ES-I3 (cell line): ENCODE measurements around the gene ATP1A3.
A peak's percentile ranks its signal among the peaks of the same experiment; 100 is the strongest.
"Not testable (repeated sequence)": the region's sequence is repeated elsewhere in the genome, so short reads cannot be mapped to it uniquely, and the experiment has no call there.

Experiments used
- H3K36me3 ChIP-seq: 2 replicates; pipeline ENCODE4 v1.6.1; 2013; ENCODE audit warnings: mild to moderate bottlenecking, low read length, control low read depth, moderate library complexity; ENCODE audit not compliant: insufficient read depth
- H3K4me1 ChIP-seq: 2 replicates; pipeline ENCODE4 v1.6.1; 2013; ENCODE audit warnings: mild to moderate bottlenecking, control low read depth, low read length; ENCODE audit not compliant: insufficient read depth
- H3K9ac ChIP-seq: 2 replicates; pipeline ENCODE4 v1.6.1; 2013; ENCODE audit warnings: low read depth, mild to moderate bottlenecking, low read length, moderate library complexity
- H3K9me3 ChIP-seq: 2 replicates; pipeline ENCODE4 v1.6.1; 2013; ENCODE audit warnings: mild to moderate bottlenecking, low read length, moderate library complexity; ENCODE audit not compliant: control insufficient read depth, insufficient read depth

The ATP1A3 gene

GRCh38 chr19:41957838-41958366, 36.1 kb downstream of the ATP1A3 start:
- Histone ChIP-seq H3K4me1 (peaks cover 5% of the 10 kb centered on the region; the same call in 1 of the 2 replicates), H3K9me3 (no peaks in the 10 kb centered on the region), H3K36me3 (no peaks in the 10 kb centered on the region), H3K9ac (peak overlapping the region; percentile 88; the same call in 1 of the 2 replicates)

GRCh38 chr19:41957161-41957837, 36.7 kb downstream of the ATP1A3 start:
- no peaks in the 10 kb centered on the region for H3K9me3 ChIP-seq
- no peaks in the 10 kb centered on the region for H3K36me3 ChIP-seq
- H3K9ac ChIP-seq, result no peak overlapping the region
- peaks cover 5% of the 10 kb centered on the region; the same call in 1 of the 2 replicates for H3K4me1 ChIP-seq

DNA sequence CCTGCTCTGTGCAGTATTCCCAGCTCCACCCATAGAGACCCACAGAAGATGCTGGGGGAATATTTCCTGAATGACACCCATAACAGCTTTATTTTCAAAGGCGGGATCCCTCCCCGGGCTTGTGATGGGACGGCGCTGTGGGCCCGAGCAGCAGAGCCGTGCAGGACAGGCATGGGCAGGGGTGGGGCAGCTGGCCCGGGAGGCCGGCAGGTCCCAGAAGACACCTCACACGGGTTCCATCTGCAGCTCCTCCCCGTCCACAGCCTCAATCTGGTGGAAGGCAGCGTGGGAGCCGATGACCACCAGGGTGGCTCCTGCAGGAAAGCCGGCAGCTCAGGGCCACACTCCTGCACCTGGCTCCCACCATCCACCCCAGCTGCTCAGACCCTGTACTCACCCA, 37.4 kb downstream of the ATP1A3 start:
- peaks cover 5% of the 10 kb centered on the region; the same call in 1 of the 2 replicates for H3K4me1 ChIP-seq
- no peak overlapping the region for H3K9ac ChIP-seq
- no peaks in the 10 kb centered on the region for H3K9me3 ChIP-seq
- no peaks in the 10 kb centered on the region for H3K36me3 ChIP-seq

DNA sequence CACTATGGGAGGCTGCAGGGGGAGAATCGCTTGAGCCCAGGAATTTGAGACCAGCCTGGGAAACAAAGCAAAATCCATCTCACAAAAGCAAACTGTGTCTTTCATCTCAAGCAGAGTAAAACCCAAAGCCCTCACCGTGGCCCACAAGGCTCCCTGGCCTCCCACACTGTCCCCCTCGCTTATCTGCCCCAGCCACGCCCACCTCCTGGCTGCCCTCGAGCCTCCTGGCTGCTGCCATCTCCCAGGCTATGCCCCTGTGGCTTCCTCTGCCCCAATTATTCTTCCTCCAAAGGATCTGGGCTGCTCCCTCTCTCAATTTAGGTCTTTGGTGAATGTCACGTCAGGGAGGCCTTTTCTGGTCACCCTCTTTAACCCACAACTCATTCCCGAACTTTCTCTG, 38.5 kb downstream of the ATP1A3 start:
- H3K36me3 ChIP-seq, result no peaks in the 10 kb centered on the region
- no peaks in the 10 kb centered on the region for H3K9me3 ChIP-seq
- H3K4me1 ChIP-seq, result peaks cover 5% of the 10 kb centered on the region; the same call in 1 of the 2 replicates
- H3K9ac ChIP-seq, result no peak overlapping the region

DNA sequence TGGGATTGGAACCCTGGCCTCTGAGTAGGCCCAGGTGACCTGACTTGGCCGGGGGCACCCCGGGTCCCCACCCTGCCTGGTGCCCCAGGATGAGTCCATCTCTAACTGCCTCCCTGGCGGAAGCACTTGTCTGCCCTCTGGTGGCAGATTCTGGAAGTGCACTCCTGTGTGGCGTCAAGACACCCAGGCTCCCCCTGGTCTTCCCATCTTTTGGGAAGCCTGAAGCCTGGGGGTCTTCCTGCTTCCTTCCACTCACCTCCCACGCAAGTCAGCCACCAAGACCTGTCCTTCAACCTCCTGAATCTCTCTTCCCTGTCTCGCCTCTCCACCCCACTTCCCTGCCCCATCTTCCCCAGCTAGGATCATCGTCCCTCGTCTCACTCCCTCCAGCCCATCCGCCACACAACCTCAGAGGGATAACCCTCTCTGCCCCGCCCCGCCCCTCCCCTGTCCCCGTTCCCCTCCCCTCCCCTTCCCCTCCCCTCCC, 42.3 kb downstream of the ATP1A3 start:
- H3K4me1 ChIP-seq, result no peaks in the 10 kb centered on the region
- H3K9ac ChIP-seq, result peak overlapping the region; percentile 38; the same call in 1 of the 2 replicates
- no peaks in the 10 kb centered on the region for H3K9me3 ChIP-seq
- no peaks in the 10 kb centered on the region for H3K36me3 ChIP-seq

- no peaks in the 10 kb centered on the region for H3K4me1 ChIP-seq
- no peaks in the 10 kb centered on the region for H3K9me3 ChIP-seq
- H3K36me3 ChIP-seq, result no peaks in the 10 kb centered on the region
- no peak overlapping the region for H3K9ac ChIP-seq
These were observed 46.9 kb downstream of the ATP1A3 start for GRCh38 chr19:41947091-41947490.

DNA sequence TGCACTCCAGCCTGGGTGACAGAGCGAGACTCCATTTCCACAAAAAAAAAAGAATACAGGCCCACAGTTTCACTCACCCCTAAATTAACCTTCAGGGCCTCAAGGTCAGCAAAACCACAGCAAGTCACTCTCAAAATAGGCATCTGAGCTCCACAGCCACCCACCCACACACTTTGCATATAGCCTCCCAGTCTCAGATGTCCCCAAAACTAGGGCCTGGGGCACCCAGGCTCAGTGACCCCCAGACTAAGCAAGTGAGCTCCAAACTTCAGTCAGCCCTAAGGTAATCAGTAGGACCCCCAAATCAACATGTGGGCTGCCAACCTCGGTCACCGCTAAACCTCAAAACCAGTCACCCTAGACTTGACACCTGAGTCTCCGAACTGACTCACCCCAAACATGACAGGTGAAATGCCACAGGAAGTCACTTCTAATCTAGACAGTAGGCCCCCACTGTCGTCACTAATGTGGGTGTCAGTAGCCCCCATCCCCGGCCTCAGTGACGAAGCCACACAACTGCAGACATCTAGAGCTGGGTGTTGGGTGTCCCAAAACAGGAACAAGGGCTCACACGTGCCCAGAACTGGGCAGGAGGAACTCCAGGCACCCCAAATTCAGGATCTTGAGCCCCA, 48.8 kb downstream of the ATP1A3 start:
- no peaks in the 10 kb centered on the region for H3K4me1 ChIP-seq
- no peak overlapping the region for H3K9ac ChIP-seq
- no peaks in the 10 kb centered on the region for H3K9me3 ChIP-seq
- H3K36me3 ChIP-seq, result no peaks in the 10 kb centered on the region

GRCh38 chr19:41944336-41944735, 49.7 kb downstream of the ATP1A3 start:
- no peak overlapping the region for H3K9ac ChIP-seq

GRCh38 chr19:41941410-41942202, 52.4 kb downstream of the ATP1A3 start:
- Histone ChIP-seq H3K9ac (no peak overlapping the region), H3K4me1 (peaks cover 4% of the 10 kb centered on the region; the same call in 1 of the 2 replicates), H3K9me3 (no peaks in the 10 kb centered on the region), H3K36me3 (no peaks in the 10 kb centered on the region)

More at GRCh38 chr19:41944336-41944735, 49.7 kb downstream of the ATP1A3 start:
- Histone ChIP-seq H3K36me3 (no peaks in the 10 kb centered on the region), H3K4me1 (no peaks in the 10 kb centered on the region), H3K9me3 (no peaks in the 10 kb centered on the region)

- no peaks in the 10 kb centered on the region for H3K9me3 ChIP-seq
- H3K4me1 ChIP-seq, result peaks cover 4% of the 10 kb centered on the region; the same call in 1 of the 2 replicates
- H3K9ac ChIP-seq, result peak overlapping the region; percentile 71
- no peaks in the 10 kb centered on the region for H3K36me3 ChIP-seq
These were observed 53.2 kb downstream of the ATP1A3 start for GRCh38 chr19:41940731-41941409.

DNA sequence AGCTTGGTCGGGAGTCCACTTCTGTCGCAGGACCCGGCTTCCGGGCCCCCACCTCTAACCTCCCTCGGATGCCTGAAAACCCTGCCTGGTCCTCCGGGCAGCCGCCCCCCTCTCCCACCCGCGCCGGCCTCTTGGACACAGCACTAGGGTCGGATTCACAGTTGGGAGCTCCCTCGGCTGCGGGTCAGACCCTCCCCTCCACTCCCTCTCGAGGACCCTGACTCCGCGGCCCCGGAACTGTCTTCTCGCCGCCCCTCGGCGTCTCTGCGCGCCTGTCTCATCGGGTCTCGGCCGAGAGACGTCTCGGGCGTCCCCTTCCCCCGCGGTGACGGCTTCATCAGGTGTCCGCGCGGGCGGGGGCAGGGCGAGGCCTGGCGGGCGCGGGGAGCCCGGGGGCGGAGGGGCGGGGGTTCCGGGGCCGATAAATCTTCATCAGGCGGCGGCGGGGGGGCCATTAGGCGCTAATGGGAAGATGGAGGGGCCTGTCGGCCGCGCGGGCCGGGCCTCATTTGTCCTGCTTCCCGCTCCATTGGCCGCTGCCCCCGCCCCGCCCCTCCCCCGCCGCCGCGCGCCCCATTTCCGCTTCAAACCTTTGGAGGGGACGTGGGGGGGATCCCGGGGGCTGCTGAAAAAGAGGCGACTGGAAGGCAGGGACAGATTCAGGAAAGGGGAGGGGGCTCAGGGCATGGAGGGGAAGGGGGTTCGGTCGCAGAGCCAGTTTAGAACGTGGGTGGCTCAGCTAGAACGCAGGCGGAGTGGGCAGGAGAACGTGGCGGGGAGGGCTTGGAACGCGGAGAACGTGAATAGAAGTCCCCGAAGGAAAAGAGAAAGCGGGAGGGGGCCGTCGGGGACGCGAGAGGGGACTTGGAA, 53.9 kb downstream of the ATP1A3 start:
- H3K9ac ChIP-seq, result peak overlapping the region; percentile 71

DNA sequence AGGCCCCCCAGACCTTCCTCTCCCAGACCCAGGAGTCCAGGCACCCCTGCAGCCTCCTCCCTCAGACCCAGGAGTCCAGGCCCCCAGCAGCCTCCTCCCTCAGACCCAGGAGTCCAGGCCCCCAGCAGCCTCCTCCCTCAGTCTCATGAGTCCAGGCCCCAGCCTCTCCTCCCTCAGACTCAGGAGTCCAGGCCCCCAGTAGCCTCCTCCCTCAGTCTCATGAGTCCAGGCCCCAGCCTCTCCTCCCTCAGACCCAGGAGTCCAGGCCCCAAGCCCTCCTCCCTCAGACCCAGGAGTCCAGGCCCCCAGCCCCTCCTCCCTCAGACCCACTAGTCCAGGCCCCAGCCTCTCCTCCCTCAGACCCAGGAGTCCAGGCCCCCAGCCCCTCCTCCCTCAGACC, 54.8 kb downstream of the ATP1A3 start:
- not testable (repeated sequence) for H3K36me3 ChIP-seq, H3K9me3 ChIP-seq, H3K9ac ChIP-seq, H3K4me1 ChIP-seq

More for the DNA sequence above, 53.9 kb downstream of the ATP1A3 start:
- Histone ChIP-seq H3K4me1 (peaks cover 4% of the 10 kb centered on the region; the same call in 1 of the 2 replicates), H3K9me3 (no peaks in the 10 kb centered on the region), H3K36me3 (no peaks in the 10 kb centered on the region)
